WERI-Rb-1 (cell line): ENCODE data around the gene ARHGEF10L.

Experiments used
- DNase-seq: peaks from one replicate; pipeline ENCODE4 v3.0.0-alpha.2; 2020
- H3K27ac ChIP-seq: fragments of 250-450 bp; sonication (Bioruptor Pico); 2 replicates; pipeline ENCODE4 v1.5.1; 2020; ENCODE audit warnings: mild to moderate bottlenecking, moderate library complexity
- H3K27me3 ChIP-seq: fragments of 250-450 bp; sonication (Bioruptor Pico); 2 replicates; pipeline ENCODE4 v1.5.1; 2021; ENCODE audit warnings: mild to moderate bottlenecking, low read depth, moderate library complexity; ENCODE audit not compliant: insufficient read depth, severe bottlenecking
- H3K36me3 ChIP-seq: fragments of 250-450 bp; sonication (Bioruptor Pico); 2 replicates; pipeline ENCODE4 v1.5.1; 2020; ENCODE audit warnings: mild to moderate bottlenecking, moderate library complexity
- H3K4me3 ChIP-seq: 2 replicates; pipeline ENCODE4 v1.5.1; 2011; ENCODE audit warnings: low read depth, mild to moderate bottlenecking, control low read depth, low read length
- H3K9me3 ChIP-seq: fragments of 250-450 bp; sonication (Bioruptor Pico); 2 replicates; pipeline ENCODE4 v1.5.1; 2021; ENCODE audit warnings: mild to moderate bottlenecking, moderate library complexity; ENCODE audit not compliant: severe bottlenecking
- CTCF ChIP-seq: IDR thresholded peaks from 2 replicates; pipeline ENCODE4 v1.5.1; 2011; ENCODE audit warnings: low read depth, mild to moderate bottlenecking, control low read depth, inconsistent platforms, low read length

ARHGEF10L gene

GRCh38 chr1:17734609-17735008 is 195.1 kb downstream of the ARHGEF10L start:
- Histone ChIP-seq H3K27ac (no peak overlapping the region), H3K4me3 (no peak overlapping the region), H3K27me3 (no peaks in the 10 kb centered on the region), H3K9me3 (no peaks in the 10 kb centered on the region), H3K36me3 (no peaks in the 10 kb centered on the region)
- DNase-seq: no peak
- TF ChIP-seq CTCF: no peak

- Histone ChIP-seq H3K4me3 (no peak overlapping the region), H3K27me3 (no peaks in the 10 kb centered on the region), H3K36me3 (no peaks in the 10 kb centered on the region), H3K9me3 (no peaks in the 10 kb centered on the region), H3K27ac (0 out of 2 replicates have a peak overlapping the region, but pooled peaks have one; percentile 20)
- no peak for TF ChIP-seq CTCF
- DNase-seq: no peak
Observed at GRCh38 chr1:17735348-17735747, 195.8 kb downstream of the ARHGEF10L start.

GRCh38 chr1:17735793-17736192 is 196.3 kb downstream of the ARHGEF10L start:
- no peaks in the 10 kb centered on the region for H3K36me3 ChIP-seq
- peak overlapping the region; percentile 20; the same call in 1 of the 2 replicates for H3K27ac ChIP-seq
- no peaks in the 10 kb centered on the region for H3K27me3 ChIP-seq
- no peaks in the 10 kb centered on the region for H3K9me3 ChIP-seq
- TF ChIP-seq CTCF: no peak
- DNase-seq: peak; percentile 22
- no peak overlapping the region for H3K4me3 ChIP-seq

GRCh38 chr1:17736625-17737024 is 197.1 kb downstream of the ARHGEF10L start:
- no peak overlapping the region for H3K27ac ChIP-seq
- peak; percentile 29 for DNase-seq
- H3K4me3 ChIP-seq: no peak overlapping the region
- no peaks in the 10 kb centered on the region for H3K36me3 ChIP-seq
- no peaks in the 10 kb centered on the region for H3K27me3 ChIP-seq
- H3K9me3 ChIP-seq: no peaks in the 10 kb centered on the region
- TF ChIP-seq CTCF: no peak

- TF ChIP-seq CTCF: no peak
- Histone ChIP-seq H3K27ac (no peak overlapping the region), H3K9me3 (no peaks in the 10 kb centered on the region), H3K27me3 (no peaks in the 10 kb centered on the region), H3K4me3 (no peak overlapping the region), H3K36me3 (no peaks in the 10 kb centered on the region)
- no peak for DNase-seq
Observed at GRCh38 chr1:17739050-17739449, 199.6 kb downstream of the ARHGEF10L start.

GRCh38 chr1:17741052-17741451 is 201.6 kb downstream of the ARHGEF10L start:
- peak; percentile 20; the same call in 1 of the 2 replicates for TF ChIP-seq CTCF
- no peak for DNase-seq
- Histone ChIP-seq H3K27me3 (no peaks in the 10 kb centered on the region), H3K9me3 (no peaks in the 10 kb centered on the region), H3K4me3 (no peak overlapping the region), H3K27ac (no peak overlapping the region), H3K36me3 (no peaks in the 10 kb centered on the region)
